ENCODE measurements around the gene PTPRE.

DNA sequence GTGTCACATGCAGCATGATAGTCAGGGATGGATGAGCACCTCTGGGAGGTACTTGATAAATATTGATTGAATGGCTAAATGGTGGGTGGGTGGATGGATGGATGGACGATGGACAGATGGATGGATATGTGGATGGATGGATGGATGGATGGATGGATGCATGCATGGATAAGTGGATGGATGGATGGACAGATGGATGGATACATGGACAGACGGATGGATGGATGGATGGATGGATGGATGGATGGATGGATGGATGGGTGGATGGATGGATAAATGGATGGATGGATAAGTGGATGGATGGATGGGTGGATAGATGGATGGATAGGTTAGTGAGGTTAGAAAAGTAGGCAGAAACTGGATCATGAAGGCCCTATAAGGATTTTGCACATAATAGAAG, 37.4 kb downstream of the PTPRE start:
- TF ChIP-seq, protein P1, sequence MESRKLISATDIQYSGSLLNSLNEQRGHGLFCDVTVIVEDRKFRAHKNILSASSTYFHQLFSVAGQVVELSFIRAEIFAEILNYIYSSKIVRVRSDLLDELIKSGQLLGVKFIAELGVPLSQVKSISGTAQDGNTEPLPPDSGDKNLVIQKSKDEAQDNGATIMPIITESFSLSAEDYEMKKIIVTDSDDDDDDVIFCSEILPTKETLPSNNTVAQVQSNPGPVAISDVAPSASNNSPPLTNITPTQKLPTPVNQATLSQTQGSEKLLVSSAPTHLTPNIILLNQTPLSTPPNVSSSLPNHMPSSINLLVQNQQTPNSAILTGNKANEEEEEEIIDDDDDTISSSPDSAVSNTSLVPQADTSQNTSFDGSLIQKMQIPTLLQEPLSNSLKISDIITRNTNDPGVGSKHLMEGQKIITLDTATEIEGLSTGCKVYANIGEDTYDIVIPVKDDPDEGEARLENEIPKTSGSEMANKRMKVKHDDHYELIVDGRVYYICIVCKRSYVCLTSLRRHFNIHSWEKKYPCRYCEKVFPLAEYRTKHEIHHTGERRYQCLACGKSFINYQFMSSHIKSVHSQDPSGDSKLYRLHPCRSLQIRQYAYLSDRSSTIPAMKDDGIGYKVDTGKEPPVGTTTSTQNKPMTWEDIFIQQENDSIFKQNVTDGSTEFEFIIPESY (IDR thresholded peaks at IDR 0.05), result no peak
- TF ChIP-seq CTCF (IDR thresholded peaks at IDR 0.05 in 2 of 3, conservative IDR thresholded peaks at IDR 0.05 in 1 of 3; ENCODE audit: control insufficient read depth in 2 of 3, extremely low read depth in 1 of 3, insufficient read depth in 1 of 3, low read depth in 3 of 3, low read length in 3 of 3), result no peak
- TF ChIP-seq JUNB (IDR thresholded peaks at IDR 0.05), result no peak
- TF ChIP-seq, protein P2, sequence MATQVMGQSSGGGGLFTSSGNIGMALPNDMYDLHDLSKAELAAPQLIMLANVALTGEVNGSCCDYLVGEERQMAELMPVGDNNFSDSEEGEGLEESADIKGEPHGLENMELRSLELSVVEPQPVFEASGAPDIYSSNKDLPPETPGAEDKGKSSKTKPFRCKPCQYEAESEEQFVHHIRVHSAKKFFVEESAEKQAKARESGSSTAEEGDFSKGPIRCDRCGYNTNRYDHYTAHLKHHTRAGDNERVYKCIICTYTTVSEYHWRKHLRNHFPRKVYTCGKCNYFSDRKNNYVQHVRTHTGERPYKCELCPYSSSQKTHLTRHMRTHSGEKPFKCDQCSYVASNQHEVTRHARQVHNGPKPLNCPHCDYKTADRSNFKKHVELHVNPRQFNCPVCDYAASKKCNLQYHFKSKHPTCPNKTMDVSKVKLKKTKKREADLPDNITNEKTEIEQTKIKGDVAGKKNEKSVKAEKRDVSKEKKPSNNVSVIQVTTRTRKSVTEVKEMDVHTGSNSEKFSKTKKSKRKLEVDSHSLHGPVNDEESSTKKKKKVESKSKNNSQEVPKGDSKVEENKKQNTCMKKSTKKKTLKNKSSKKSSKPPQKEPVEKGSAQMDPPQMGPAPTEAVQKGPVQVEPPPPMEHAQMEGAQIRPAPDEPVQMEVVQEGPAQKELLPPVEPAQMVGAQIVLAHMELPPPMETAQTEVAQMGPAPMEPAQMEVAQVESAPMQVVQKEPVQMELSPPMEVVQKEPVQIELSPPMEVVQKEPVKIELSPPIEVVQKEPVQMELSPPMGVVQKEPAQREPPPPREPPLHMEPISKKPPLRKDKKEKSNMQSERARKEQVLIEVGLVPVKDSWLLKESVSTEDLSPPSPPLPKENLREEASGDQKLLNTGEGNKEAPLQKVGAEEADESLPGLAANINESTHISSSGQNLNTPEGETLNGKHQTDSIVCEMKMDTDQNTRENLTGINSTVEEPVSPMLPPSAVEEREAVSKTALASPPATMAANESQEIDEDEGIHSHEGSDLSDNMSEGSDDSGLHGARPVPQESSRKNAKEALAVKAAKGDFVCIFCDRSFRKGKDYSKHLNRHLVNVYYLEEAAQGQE (IDR thresholded peaks at IDR 0.05; ENCODE audit: low read depth, low read length), result no peak
- no peak for TF ChIP-seq MYC (IDR thresholded peaks at IDR 0.05; ENCODE audit: insufficient read depth, insufficient read length, insufficient replicate concordance, low read length, severe bottlenecking)
- TF ChIP-seq EZH2 (IDR thresholded peaks at IDR 0.05; ENCODE audit: borderline replicate concordance, control insufficient read depth, low read depth, low read length), result no peak
- no peak for TF ChIP-seq RELA (IDR thresholded peaks at IDR 0.05; ENCODE audit: borderline replicate concordance, partially characterized antibody)
- TF ChIP-seq RCOR1 (conservative IDR thresholded peaks at IDR 0.05; ENCODE audit: low read depth, low read length), result no peak
- no peak for TF ChIP-seq GABPA (IDR thresholded peaks at IDR 0.05; ENCODE audit: low read depth)
- no peak for TF ChIP-seq NRF1 (conservative IDR thresholded peaks at IDR 0.05; ENCODE audit: low read depth, low read length)
- TF ChIP-seq MEF2A (IDR thresholded peaks at IDR 0.05; ENCODE audit: insufficient read depth, low read depth, low read length), result no peak
- TF ChIP-seq CREM (IDR thresholded peaks at IDR 0.05; ENCODE audit: low read depth), result no peak
